ENCODE results near the gene MED6.

Gene MED6

GRCh38 chr14:70595443-70596185, 4.8 kb downstream of the MED6 start:
- Histone ChIP-seq H3K36me3 (ENCODE audit: insufficient read depth, low read length) (peaks cover 47% of the 10 kb centered on the region), H3K4me2 (ENCODE audit: low read length) (no peak overlapping the region), H3K27me3 (ENCODE audit: control insufficient read depth, insufficient read depth, low read length) (no peaks in the 10 kb centered on the region), H3K4me1 (ENCODE audit: control insufficient read depth, insufficient read depth, low read length) (peaks cover 18% of the 10 kb centered on the region), H3K9me3 (replicated peaks; ENCODE audit: low read length) (no peaks in the 10 kb centered on the region), H3K9ac (ENCODE audit: low read depth, low read length) (no peak overlapping the region), H3K4me3 (ENCODE audit: low read length) (no peak overlapping the region)

DNA sequence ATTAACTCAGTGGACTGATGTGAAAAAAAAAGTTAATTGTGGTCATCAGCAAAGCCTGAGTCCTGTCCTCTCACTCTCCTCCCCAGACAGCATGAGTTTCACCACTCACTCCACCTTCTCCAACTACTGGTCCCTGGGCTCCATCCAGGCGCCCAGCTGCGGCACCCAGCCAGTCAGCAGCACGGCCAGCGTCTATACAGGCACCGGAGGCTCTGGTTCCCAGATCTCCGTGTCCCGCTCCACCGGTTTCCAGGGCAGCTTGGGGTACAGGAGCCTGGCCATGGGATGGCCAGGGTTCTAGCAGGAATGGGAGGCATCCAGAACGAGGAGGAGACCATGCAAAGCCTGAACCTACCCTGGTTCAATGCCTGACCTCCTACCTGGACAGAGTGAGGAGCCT, 6.0 kb downstream of the MED6 start:
- Histone ChIP-seq H3K9me3 (replicated peaks; ENCODE audit: low read length) (no peaks in the 10 kb centered on the region), H3K9ac (ENCODE audit: low read depth, low read length) (no peak overlapping the region), H3K4me3 (ENCODE audit: low read length) (no peak overlapping the region), H3K4me2 (ENCODE audit: low read length) (no peak overlapping the region), H3K4me1 (ENCODE audit: control insufficient read depth, insufficient read depth, low read length) (peaks cover 15% of the 10 kb centered on the region), H3K36me3 (ENCODE audit: insufficient read depth, low read length) (peaks cover 59% of the 10 kb centered on the region), H3K27me3 (ENCODE audit: control insufficient read depth, insufficient read depth, low read length) (no peaks in the 10 kb centered on the region)

GRCh38 chr14:70585231-70585630, 15.2 kb downstream of the MED6 start:
- Histone ChIP-seq H3K4me1 (ENCODE audit: control insufficient read depth, insufficient read depth, low read length) (no peaks in the 10 kb centered on the region), H3K4me2 (ENCODE audit: low read length) (no peak overlapping the region), H3K4me3 (ENCODE audit: low read length) (no peak overlapping the region), H3K36me3 (ENCODE audit: insufficient read depth, low read length) (peaks cover 65% of the 10 kb centered on the region), H3K27me3 (ENCODE audit: control insufficient read depth, insufficient read depth, low read length) (no peaks in the 10 kb centered on the region), H3K9ac (ENCODE audit: low read depth, low read length) (no peak overlapping the region), H3K9me3 (replicated peaks; ENCODE audit: low read length) (no peaks in the 10 kb centered on the region)

DNA sequence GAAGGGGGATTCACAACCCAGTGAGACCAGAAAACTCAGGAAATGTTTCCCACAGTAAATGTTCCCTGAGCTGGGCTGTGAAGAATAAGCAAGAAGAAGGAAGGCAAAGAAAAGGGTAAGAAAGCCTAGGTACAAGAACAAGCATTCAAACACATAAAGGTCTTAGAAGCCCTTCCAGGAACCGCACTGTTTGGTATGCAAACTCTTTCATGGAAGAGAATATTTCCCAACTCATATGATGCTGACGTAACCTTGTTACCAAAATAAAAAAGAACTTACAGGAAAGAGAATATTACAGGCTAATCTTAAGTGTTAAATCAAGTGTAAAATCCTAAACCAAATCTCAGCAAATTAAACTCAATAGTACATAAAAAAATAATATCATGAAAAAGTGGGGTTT, 23.6 kb downstream of the MED6 start:
- Histone ChIP-seq H3K9me3 (replicated peaks; ENCODE audit: low read length) (no peaks in the 10 kb centered on the region), H3K4me2 (ENCODE audit: low read length) (no peak overlapping the region), H3K9ac (ENCODE audit: low read depth, low read length) (no peak overlapping the region), H3K4me3 (ENCODE audit: low read length) (no peak overlapping the region), H3K27me3 (ENCODE audit: control insufficient read depth, insufficient read depth, low read length) (no peaks in the 10 kb centered on the region), H3K36me3 (ENCODE audit: insufficient read depth, low read length) (peaks cover 17% of the 10 kb centered on the region), H3K4me1 (ENCODE audit: control insufficient read depth, insufficient read depth, low read length) (no peaks in the 10 kb centered on the region)

- Histone ChIP-seq H3K9ac (ENCODE audit: low read depth, low read length) (no peak overlapping the region), H3K27me3 (ENCODE audit: control insufficient read depth, insufficient read depth, low read length) (no peaks in the 10 kb centered on the region)
Observed at GRCh38 chr14:70573050-70573449, 27.4 kb downstream of the MED6 start.

GRCh38 chr14:70571139-70571538, 29.3 kb downstream of the MED6 start:
- no peaks in the 10 kb centered on the region for H3K4me1 ChIP-seq (ENCODE audit: control insufficient read depth, insufficient read depth, low read length)
- no peaks in the 10 kb centered on the region for H3K36me3 ChIP-seq (ENCODE audit: insufficient read depth, low read length)
- H3K9me3 ChIP-seq (replicated peaks; ENCODE audit: low read length), result no peaks in the 10 kb centered on the region
- no peak overlapping the region for H3K4me3 ChIP-seq (ENCODE audit: low read length)
- no peak overlapping the region for H3K9ac ChIP-seq (ENCODE audit: low read depth, low read length)
- no peak overlapping the region for H3K4me2 ChIP-seq (ENCODE audit: low read length)
- H3K27me3 ChIP-seq (ENCODE audit: control insufficient read depth, insufficient read depth, low read length), result no peaks in the 10 kb centered on the region

More at GRCh38 chr14:70573050-70573449, 27.4 kb downstream of the MED6 start:
- no peaks in the 10 kb centered on the region for H3K4me1 ChIP-seq (ENCODE audit: control insufficient read depth, insufficient read depth, low read length)
- H3K36me3 ChIP-seq (ENCODE audit: insufficient read depth, low read length), result peaks cover 5% of the 10 kb centered on the region
- H3K4me2 ChIP-seq (ENCODE audit: low read length), result no peak overlapping the region
- no peaks in the 10 kb centered on the region for H3K9me3 ChIP-seq (replicated peaks; ENCODE audit: low read length)
- H3K4me3 ChIP-seq (ENCODE audit: low read length), result no peak overlapping the region

DNA sequence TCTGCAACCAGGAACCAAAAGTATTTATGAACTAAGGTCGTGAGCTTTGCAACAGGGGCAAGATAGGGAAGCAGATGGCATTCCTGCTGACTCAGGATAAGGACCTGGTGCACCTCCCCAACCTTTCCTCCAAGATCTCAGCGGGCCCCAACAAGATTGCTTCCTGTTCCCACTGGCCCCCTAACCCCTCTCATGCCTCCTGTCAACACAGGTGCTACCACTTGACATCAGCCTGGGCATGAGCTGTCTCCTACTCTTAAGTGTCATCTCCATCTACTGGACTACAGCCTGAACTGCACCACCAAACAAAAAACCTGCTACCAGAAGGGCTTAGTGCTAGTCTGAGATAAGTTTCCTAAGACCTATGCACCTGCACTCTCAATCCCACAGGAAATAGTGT, 32.7 kb downstream of the MED6 start:
- no peak overlapping the region for H3K4me2 ChIP-seq (ENCODE audit: low read length)
- no peak overlapping the region for H3K9ac ChIP-seq (ENCODE audit: low read depth, low read length)
- no peaks in the 10 kb centered on the region for H3K27me3 ChIP-seq (ENCODE audit: control insufficient read depth, insufficient read depth, low read length)
- H3K36me3 ChIP-seq (ENCODE audit: insufficient read depth, low read length), result peaks cover 7% of the 10 kb centered on the region
- H3K9me3 ChIP-seq (replicated peaks; ENCODE audit: low read length), result no peaks in the 10 kb centered on the region
- no peak overlapping the region for H3K4me3 ChIP-seq (ENCODE audit: low read length)
- H3K4me1 ChIP-seq (ENCODE audit: control insufficient read depth, insufficient read depth, low read length), result no peaks in the 10 kb centered on the region

GRCh38 chr14:70563869-70564268, 36.6 kb downstream of the MED6 start:
- H3K4me1 ChIP-seq (ENCODE audit: control insufficient read depth, insufficient read depth, low read length), result no peaks in the 10 kb centered on the region
- no peak overlapping the region for H3K4me2 ChIP-seq (ENCODE audit: low read length)
- no peaks in the 10 kb centered on the region for H3K9me3 ChIP-seq (replicated peaks; ENCODE audit: low read length)
- H3K4me3 ChIP-seq (ENCODE audit: low read length), result no peak overlapping the region
- H3K9ac ChIP-seq (ENCODE audit: low read depth, low read length), result no peak overlapping the region
- no peaks in the 10 kb centered on the region for H3K27me3 ChIP-seq (ENCODE audit: control insufficient read depth, insufficient read depth, low read length)
- peaks cover 11% of the 10 kb centered on the region for H3K36me3 ChIP-seq (ENCODE audit: insufficient read depth, low read length)

DNA sequence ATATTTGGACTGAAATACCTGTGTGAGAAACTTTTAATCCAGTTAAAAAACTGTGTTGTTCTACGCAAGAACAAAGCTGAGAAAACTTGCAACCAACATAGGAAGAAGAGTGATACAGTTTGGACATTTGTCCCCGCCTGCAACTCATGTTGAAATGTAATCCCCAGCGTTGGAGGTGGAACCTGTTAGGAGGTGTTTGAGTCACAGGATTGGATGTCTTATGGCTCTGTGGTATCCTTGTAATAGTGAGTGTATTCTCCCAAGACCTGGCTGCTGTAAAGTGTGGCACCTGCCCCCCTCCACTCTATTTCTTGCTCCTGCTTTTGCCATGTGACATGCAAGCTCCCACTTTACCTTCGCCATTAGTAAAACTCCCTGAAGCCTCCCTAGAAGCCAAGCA, 37.0 kb downstream of the MED6 start:
- Histone ChIP-seq H3K4me2 (ENCODE audit: low read length) (no peak overlapping the region), H3K36me3 (ENCODE audit: insufficient read depth, low read length) (peaks cover 11% of the 10 kb centered on the region), H3K27me3 (ENCODE audit: control insufficient read depth, insufficient read depth, low read length) (no peaks in the 10 kb centered on the region), H3K9me3 (replicated peaks; ENCODE audit: low read length) (no peaks in the 10 kb centered on the region), H3K4me1 (ENCODE audit: control insufficient read depth, insufficient read depth, low read length) (no peaks in the 10 kb centered on the region), H3K4me3 (ENCODE audit: low read length) (no peak overlapping the region), H3K9ac (ENCODE audit: low read depth, low read length) (no peak overlapping the region)

GRCh38 chr14:70558356-70558755, 42.1 kb downstream of the MED6 start:
- H3K4me2 ChIP-seq (ENCODE audit: low read length), result no peak overlapping the region
- H3K9me3 ChIP-seq (replicated peaks; ENCODE audit: low read length), result no peaks in the 10 kb centered on the region
- no peaks in the 10 kb centered on the region for H3K4me1 ChIP-seq (ENCODE audit: control insufficient read depth, insufficient read depth, low read length)
- peaks cover 5% of the 10 kb centered on the region for H3K36me3 ChIP-seq (ENCODE audit: insufficient read depth, low read length)
- H3K27me3 ChIP-seq (ENCODE audit: control insufficient read depth, insufficient read depth, low read length), result no peaks in the 10 kb centered on the region
- H3K4me3 ChIP-seq (ENCODE audit: low read length), result no peak overlapping the region
- H3K9ac ChIP-seq (ENCODE audit: low read depth, low read length), result no peak overlapping the region

DNA sequence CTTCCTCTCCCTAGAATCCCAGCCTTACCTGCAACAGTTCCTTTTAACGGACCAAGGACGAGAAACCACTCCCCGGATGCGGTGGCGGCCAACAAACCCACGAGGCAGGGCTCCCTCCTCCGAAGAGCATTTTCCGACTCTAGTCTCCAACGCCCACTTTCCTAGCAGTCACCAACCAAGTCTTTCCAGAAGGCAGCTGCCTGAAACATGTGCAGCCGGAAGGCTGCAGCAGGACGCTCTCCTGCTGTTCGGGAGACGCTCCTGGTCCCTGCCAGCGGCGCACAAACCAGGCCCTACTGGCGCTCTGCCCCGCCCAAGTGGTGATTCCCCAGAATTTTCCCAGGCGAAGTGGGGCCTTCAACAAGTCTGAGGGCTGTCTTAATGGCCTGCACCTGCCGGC, 44.6 kb downstream of the MED6 start:
- Histone ChIP-seq H3K36me3 (ENCODE audit: insufficient read depth, low read length) (no peaks in the 10 kb centered on the region), H3K9ac (ENCODE audit: low read depth, low read length) (no peak overlapping the region), H3K4me2 (ENCODE audit: low read length) (peak overlapping the region; percentile 60), H3K27me3 (ENCODE audit: control insufficient read depth, insufficient read depth, low read length) (no peaks in the 10 kb centered on the region), H3K9me3 (replicated peaks; ENCODE audit: low read length) (no peaks in the 10 kb centered on the region), H3K4me3 (ENCODE audit: low read length) (peak overlapping the region; percentile 22), H3K4me1 (ENCODE audit: control insufficient read depth, insufficient read depth, low read length) (no peaks in the 10 kb centered on the region)

GRCh38 chr14:70538087-70538486, 62.4 kb downstream of the MED6 start:
- no peaks in the 10 kb centered on the region for H3K36me3 ChIP-seq (ENCODE audit: insufficient read depth, low read length)
- H3K4me2 ChIP-seq (ENCODE audit: low read length), result no peak overlapping the region
- H3K27me3 ChIP-seq (ENCODE audit: control insufficient read depth, insufficient read depth, low read length), result no peaks in the 10 kb centered on the region
- no peak overlapping the region for H3K4me3 ChIP-seq (ENCODE audit: low read length)
- H3K9ac ChIP-seq (ENCODE audit: low read depth, low read length), result no peak overlapping the region
- H3K4me1 ChIP-seq (ENCODE audit: control insufficient read depth, insufficient read depth, low read length), result no peaks in the 10 kb centered on the region
- no peaks in the 10 kb centered on the region for H3K9me3 ChIP-seq (replicated peaks; ENCODE audit: low read length)
